Adrenal gland (tissue), 5 donors: ENCODE results near the gene G2E3.

Experiments
- CTCF ChIP-seq, 6 experiments: fragments of 450-650 bp in 4 of 6; fragments of 200-600 bp in 2 of 6; sonication (generic) in 1 of 6; IDR thresholded peaks; 1 replicate in 5 of 6; 2 replicates in 1 of 6; pipeline versions ENCODE4 v1.5.1 to v1.8.0; 2016 to 2021; ENCODE audit warnings: antibody characterized with exemption in 6 of 6, mild to moderate bottlenecking in 2 of 6, moderate library complexity in 1 of 6
- POLR2A ChIP-seq, 2 donors: fragments of 450-650 bp; IDR thresholded peaks; one replicate each; pipeline ENCODE4 v1.6.1; 2017; ENCODE audit warnings: antibody characterized with exemption in 2 of 2, mild to moderate bottlenecking in 2 of 2, moderate library complexity in 1 of 2
- donor health status: DM: no; HTN: no; CAD: no.

GRCh38 chr14:30519961-30520360 lies 39.0 kb upstream of the G2E3 start:
- TF ChIP-seq POLR2A (IDR thresholded peaks at IDR 0.05) (no peak), CTCF (IDR thresholded peaks at IDR 0.05) (no peak)
